Daoy (cell line): Measurements from ENCODE around the gene ENOX1. TPM values are rescaled to one million over a fixed set of nuclear protein-coding genes. Genes with fewer than 3 reads are reported as not detected.
"Not testable (repeated sequence)": the region's sequence is repeated elsewhere in the genome, so short reads cannot be mapped to it uniquely, and the experiment has no call there.

Experiments used
- DNase-seq: peaks from one replicate; pipeline ENCODE4 v3.0.0-alpha.2; 2015; ENCODE audit warnings: low read depth
- total RNA-seq: library from RNA; depleted of rRNA; stranded (reverse); fragments of >200 nt; shearing (Covaris generic); gene quantifications from 2 replicates; pipeline ENCODE4 v1.2.3, GENCODE V29; 2014

The ENOX1 gene
- total RNA-seq, 1 experiment from 2014 or later = 0.69 TPM

DNA sequence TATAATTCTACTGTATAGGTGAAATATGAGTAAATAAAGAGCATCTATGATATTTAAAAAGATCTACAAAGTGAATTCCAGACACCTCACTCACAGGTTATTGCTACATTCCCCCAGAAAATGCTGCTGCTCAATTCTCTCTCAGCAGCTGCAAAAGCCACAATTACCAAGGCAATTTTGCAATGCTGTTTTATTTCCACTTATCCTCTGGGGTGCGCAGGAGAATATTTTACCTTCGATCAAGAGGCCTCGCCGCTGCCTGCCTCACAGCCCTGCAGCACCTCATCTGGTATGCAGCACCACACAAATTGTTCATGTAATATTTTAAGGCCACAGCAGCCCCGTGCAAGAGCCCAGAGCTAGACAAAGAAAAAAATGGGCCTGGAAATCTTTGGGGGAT is 430.2 kb downstream of the ENOX1 start:
- no peak for DNase-seq

DNA sequence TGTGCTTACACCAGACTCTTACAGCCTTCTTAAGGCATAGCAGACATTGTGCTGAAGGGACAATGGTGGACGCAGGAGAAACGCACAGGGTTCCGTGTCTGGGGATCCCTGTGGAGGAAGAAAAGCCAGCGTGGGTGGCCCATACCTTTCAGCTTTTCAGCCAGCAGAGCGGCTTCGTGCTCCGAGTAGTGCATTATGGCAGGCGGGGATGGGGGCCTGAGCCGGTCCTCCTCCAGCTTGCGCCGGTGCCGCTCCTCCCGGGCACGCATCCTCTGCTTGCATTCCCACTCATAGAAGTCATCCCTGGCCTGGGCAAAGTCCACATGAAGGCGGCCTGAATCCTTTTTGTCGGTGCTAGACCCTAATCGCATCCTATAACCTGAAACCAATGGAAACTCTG is 431.0 kb downstream of the ENOX1 start:
- DNase-seq = no peak

DNA sequence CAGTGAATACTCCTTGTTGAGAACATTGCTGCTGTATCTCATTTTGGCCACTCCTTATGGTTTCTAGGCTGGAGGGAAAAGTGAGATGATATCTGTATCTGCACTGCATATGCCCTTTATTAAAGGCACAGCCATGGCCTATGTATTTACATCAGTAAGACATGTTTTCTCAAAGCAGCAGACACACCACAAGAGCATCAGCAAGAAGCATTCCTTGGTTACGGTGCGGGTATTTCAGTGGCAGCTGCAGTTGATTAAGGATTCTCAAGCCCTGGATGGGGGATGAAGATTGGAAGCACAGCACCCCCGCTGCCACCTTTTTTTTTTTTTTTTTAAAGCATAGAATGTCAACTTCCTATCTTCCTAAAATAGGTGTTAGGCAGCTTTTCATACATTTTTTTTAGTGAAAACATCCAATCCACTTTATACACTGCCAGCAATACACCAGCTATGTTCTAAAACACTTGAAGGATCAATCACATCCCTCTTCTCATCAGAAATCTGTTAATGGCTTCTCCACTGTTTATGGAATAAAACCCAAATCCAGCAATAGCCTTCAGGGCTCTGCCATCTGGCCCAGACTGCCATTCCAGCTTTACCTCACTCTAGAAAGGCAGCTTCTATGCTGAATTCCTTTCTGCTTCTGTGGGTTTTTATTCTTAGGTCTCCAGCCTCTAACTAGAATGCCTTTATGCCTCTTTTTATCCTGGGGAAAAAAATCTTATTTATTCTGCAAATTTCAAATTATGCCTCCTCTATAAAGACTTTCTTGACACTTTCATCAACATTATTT is 432.4 kb downstream of the ENOX1 start:
- DNase-seq = no peak

DNA sequence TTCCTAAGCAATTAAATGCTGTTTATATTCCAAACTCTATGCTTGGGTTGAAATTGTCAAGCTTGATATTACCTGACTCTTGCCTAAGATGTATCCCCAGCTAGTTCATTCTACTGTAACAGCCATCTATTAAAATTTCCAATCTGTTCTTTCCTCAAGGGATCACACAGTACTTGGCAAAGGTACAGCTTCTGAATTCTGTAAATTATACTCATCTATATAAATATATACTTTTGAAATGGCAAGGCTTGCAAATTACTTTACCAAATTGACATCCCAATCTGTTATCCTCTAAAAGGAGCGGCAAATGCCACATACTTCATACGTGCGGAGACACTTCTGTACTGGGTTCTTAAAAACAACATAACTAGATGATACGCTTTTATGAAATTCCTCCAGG is 433.1 kb downstream of the ENOX1 start:
- DNase-seq = no peak

DNA sequence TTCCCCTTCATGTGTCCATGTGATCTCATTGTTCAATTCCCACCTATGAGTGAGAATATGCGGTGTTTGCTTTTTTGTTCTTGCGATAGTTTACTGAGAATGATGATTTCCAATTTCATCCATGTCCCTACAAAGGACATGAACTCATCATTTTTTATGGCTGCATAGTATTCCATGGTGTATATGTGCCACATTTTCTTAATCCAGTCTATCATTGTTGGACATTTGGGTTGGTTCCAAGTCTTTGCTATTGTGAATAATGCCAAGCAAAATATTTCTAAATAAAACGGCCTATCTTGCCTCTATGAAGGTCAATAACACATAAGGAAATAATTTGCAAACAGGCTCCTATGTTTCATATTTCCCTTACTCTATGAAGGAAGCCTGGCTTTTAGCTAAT is 435.2 kb downstream of the ENOX1 start:
- not testable (repeated sequence) for DNase-seq

DNA sequence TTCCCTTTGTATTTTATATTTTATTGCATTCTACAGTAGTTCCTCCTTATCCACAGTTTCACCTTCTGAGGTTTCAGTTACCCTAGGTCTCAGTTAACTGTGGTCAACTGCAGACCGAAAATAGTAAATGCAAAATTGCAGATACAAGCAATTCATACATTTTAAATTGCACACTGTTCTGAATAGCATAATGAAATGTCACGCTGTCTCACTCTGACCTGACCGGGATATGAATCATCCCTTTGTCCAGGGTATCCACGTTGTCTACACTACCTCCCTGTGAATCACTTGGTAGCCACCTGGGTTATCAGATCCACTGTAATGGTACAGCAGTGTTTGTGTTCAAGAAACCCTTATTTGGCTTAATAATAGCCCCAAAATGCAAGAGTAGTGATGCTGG is 438.4 kb downstream of the ENOX1 start:
- peak; percentile 54 for DNase-seq

DNA sequence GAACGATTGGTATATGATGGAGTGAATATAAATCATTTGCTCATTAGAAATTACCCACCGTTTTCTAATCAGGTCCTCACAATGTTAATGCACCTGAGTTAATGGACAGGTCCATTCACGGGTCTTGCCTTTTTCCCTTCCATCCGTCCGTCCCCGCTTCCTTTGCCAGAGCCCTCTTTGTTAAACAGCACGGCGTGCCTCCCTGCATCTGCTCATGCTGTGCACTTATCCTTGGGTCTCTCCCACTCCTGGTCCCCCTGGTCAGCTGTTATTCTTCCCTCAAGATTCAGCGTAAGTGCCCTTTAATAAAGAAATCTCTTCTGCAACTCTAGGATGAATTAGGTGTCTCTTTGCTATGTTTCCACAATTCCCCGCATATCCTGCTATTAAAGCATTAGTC is 438.9 kb downstream of the ENOX1 start:
- DNase-seq = no peak

DNA sequence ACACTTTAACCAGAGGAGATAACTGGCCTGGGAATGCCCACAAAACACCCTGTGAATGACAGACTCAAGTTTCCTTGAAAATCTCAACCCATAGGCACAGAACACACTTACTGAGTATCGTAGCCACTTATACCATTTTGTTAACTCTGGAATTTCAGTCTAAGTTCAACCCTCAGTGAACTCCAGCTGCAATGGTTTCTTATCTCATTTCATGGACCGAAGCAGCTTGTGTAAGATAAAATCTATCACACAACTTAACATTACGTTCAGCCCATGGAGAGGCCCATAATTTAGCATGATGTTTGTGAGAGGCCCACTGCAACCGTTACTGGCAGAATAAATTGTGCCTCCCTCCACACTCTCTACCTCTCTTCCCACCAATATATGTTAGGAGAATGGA is 440.3 kb downstream of the ENOX1 start:
- no peak for DNase-seq

DNA sequence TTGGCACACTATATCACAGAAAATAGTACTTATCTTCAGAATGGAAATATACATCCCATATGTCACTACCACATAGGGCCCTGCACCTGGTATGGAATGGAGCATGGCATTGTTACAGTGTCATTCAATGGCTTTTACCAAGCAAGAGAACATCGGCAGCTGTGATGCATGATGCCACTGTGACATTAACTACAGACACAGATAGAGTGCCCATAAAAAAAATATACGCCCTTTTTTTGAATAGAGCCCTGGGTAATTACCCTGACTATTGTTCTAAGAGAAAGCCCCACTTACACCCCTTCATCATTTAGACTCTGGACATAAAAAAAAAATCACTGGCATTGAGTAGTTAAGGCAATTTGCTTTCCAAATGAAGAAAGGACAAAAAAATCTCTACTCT is 443.1 kb downstream of the ENOX1 start:
- DNase-seq = no peak

DNA sequence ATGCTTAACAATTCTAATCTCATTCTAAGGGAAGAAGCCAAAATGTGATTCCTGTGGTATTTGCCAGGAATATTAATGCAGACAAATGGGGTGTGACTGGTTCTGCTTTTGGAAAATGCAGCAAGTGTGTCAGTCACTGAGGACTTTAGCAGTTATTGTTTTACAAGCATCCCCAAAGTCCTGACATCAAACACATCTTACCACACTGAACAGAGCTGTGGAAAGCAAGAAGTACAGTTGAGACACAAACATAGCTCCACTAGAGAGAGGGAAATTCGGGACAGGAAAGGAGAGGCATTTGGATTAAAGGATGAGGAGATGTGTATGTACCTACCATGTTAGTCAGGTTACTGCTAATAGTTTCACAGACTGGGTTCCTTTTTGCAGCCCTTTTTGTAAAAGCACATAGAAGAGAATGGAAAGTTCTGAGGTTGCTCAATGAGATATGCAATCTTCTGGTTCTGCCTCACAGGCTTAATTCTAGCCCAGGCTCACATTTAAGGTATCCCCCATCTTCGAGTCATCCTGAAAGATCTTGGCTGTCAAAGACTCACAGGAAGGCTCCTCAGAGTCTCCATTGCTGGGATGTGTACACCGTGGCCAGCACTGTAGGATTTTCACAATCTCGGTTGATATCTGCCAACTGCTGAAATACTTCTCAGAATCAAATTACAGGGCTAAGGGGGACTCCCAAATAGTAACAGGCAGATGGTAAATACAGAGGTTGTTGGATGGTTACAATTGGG is 446.8 kb downstream of the ENOX1 start:
- DNase-seq = no peak

DNA sequence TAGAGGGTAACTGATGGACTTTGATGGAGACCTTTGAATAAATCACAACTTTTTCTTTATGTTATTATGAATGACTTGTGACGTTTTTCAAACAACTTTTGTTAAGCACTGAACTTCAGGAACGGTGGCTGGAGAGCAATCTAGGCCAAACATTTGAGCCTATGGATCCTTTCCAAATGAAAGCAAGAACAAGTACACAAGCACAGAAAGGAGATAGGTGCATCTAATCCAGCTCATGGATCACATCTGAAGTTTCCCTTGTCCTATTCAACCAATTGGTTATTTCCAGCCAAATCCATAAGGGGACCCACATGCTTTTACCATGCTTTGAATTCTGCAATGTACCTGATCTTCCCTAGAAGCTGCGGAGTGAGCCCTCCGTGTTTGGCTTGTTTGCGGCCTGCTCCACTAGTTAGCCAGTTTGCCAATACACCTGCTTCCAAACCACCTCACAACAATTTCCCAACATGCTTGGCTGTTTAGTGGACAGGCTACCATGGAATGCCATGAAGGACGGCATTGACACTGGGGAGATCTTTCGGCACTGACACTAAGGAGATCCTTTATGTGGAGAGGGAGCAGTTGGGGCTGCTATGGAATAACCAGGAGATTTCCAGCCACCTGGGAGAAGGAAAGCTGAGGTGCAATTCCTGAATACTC is 447.5 kb downstream of the ENOX1 start:
- DNase-seq = no peak

DNA sequence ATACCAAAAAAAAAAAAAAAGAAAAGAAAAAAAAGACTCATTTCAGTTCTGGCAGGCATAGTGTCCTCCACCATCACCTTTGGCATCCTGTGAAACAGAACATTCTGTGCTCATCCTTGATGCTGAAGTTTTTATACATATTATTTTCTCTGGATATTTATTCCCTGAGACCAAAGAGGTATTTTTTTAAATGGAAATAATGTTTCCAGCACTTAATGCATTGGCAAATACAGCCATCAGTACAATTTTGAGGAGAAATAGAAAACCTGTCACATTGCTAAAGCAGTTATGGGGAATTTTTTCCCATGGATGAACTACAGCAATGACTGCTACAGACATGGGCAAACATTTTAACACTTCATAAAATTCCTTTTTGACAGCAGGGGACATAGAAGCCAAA is 451.0 kb downstream of the ENOX1 start:
- DNase-seq = no peak

DNA sequence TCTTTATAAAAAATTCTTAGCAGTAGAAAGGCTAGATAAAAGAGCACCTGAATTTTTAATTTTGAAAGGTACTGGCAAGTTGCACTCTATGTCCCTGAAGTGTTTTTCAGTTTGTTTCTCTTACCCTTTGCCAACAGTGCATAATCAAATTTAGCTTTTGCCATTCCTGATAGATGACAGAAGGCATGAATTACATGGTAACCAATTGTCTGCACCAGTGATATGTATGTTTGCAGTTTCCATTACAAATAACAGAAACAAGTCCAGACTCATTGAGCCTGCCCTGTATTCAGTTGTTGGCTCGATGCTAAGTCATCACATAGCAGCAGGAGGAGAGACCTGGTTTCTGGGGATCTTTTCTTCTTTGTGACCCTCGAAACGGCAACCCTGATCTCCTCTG is 453.6 kb downstream of the ENOX1 start:
- DNase-seq = no peak

DNA sequence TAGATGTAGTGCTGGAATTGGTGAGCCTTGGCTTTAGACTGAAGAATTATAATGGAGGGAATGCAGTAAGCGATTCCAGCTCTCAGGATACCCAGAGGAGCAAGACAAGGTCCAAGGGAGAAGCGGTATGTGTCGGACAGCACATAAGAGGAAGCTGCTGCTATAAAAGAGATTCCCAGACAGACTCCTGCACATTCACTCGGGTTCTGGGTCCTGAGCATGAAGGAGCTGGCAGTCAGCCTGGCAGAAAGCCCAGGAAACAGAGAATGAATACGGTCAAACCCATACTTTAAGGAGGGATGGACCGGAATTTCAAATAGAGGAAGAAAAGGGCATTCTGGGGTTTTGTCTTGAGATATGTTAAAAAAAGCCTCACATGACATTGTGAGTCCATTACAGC is 455.1 kb downstream of the ENOX1 start:
- no peak for DNase-seq

DNA sequence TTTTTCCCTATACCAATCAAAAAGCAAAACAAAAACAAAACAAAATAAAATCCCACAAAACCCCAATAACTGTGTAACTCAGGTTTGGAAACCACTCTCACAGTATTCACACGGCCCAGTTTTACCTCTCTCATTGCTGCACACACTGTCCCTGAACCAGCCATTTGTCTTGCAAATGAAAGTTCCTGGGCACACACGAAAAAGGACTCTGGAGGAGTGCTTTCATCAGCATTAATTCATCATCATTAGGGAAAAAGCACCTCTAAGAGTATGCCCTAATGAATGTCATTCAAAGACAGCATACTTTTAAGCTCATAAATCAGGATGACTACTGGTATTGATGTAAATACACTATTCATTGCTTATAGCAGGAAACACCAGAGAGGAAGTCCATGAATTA is 457.1 kb downstream of the ENOX1 start:
- DNase-seq = no peak

DNA sequence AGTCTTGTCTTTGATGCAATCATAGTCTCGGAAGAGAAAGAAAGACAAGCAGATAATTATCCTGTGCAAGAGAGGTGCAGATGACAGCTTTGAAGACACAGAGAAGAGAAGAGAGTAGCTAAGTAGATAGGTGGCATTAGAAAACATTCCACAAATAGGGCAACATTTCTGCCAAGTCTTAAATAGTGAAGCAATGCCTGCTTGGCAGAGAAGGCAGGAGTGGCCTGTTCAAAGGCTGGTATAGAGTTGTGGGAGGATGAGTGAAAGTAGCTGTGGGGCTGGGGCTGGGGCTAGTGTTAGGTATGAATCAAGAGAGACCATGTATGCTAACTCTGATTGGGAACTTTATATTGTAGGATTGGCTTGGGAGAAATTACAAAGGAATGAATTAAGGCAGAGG is 457.9 kb downstream of the ENOX1 start:
- DNase-seq = no peak

DNA sequence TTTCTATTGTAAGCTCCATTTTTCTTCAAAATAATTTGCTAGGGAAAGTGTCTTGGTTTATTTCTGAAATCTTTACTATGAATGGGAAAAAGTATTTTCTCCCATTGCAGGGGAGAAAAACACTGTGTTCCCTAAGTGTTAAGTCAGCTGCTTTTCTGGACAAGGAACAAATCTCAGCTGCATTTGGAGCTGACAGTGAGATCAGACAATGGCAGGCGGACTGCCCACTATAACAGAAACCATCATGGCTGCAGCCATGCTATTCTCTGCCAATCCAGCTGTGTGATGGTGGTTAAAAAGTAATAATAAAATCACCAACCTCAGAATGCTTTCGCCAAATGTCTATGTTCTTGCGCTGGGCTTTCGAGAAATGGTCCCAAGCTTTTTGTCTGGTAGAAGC is 460.7 kb downstream of the ENOX1 start:
- no peak for DNase-seq

DNA sequence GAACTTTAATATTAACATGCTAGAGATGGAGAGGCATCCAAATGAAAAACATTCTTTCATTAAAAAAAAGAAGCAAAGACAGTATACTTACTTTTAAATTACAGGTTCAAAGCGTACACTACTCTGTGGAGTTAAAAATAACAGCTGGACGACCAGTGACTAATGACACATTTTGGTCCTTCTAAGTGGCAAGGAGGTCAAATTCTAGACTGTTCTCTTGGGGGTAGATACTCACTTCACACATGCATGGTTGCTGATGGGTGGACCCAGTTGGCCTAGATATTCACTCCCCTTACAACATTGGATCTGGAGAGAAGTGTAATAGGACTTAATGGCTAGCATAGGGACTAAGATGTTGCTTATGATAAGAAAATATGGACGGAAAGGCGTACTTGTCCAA is 461.1 kb downstream of the ENOX1 start:
- DNase-seq = no peak

DNA sequence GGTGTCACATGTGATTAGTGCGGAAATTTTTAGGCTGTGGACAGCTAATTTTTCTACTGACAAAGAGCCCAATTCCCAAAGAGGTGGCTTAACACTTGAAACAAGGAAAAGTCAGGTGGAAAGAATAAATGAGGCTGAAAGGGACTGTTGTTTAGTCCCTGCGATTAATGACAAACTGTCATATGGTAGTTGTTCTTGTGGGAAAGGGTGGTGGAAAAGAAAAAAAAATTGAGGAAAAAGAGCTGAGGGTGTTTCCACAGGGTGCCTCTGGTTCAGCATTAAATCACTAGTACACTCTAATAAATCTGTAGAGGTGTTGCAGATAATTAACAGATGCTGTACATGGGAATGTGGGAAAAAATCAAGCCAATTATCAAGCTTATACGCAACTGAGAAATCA is 462.6 kb downstream of the ENOX1 start:
- no peak for DNase-seq

DNA sequence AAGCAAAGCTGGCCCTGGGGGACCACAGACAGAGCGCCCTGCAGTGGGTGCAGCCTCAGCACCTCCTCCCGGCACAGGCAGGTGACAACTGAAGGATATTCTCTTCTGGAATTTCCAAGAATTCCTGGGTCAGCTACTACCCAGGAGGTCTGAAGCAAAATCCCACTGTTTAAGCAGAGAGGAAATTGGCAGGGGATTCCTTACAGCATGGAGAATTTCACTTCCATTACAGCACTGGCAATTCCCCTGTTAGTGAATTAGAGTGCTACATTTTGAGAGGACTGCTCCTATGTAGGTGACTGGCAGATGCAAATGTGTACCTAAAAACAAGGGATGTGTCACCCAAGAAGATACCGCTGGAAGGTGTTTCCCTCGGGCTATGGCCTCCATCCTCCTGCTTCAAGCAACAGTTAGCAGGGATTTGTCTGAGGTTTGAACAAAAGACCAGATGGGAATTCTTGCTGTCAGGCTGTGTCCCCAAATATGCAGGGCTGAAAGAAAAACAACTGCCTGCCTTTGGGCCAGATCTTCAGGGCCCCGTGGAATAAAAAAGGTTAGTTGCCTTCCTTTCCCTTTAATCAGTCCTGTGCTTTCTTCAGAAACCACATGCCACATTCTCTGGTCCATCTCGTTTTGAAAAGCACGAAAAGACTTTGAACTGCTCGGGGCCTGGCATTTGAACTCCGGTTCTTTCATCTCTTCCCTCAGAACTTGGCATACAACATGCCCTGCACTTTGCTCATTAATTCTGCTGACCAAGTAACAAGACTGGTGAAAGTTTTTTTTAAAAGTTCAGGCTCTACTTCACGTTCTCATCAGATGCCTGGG is 466.9 kb downstream of the ENOX1 start:
- no peak for DNase-seq

DNA sequence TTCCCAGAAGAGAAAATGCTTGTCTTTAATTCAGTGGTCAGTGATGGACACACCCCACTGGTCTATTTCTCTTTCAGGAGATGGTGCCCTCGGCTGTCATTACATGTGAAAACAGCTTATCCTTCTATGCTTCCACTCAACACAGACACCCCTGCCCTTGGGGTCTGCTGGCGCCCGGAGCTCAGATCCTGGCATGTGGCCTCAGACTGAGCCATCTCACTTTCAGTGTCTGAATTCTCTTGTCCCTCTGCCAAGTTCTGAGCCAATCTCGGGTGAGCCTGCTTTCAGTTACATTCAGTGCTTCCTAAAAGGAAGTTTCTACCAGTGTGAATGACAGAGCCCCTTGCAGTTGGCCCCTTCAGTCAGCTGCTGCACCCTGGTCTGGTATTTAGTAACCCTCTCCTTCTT is 469.8 kb downstream of the ENOX1 start:
- DNase-seq = peak; percentile 60

DNA sequence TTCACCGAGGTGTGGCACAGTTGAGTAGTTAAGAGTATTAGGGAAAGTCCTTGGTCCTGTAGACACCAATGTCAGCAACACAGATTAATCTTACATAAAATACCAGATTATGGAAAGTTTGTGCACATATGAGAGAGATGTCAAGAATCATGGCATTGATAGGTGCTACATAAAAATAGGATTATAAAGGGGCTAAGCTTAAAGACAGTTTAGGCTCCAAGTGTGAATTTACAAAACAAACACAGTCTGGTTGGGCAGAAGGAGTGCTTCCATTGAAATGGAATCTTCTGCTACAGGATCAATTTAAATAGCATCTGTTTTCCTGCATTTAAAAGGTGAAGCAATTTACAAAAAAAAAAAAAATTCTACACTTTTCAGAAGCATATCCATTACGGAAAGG is 470.5 kb downstream of the ENOX1 start:
- no peak for DNase-seq
